Measurements from ENCODE around the gene TMEFF2.

TMEFF2 gene

GRCh38 chr2:191942739-191943103, 252.0 kb downstream of the TMEFF2 start:
- H3K4me3 ChIP-seq (ENCODE audit: control insufficient read depth, low read depth, low read length): no peak overlapping the region
- TF ChIP-seq CTCF (IDR thresholded peaks at IDR 0.05; ENCODE audit: control insufficient read depth, insufficient read depth, low read depth, low read length, missing control alignments): no peak
- DNase-seq (ENCODE audit: low read depth): no peak

GRCh38 chr2:191942090-191942738, 252.5 kb downstream of the TMEFF2 start:
- no peak overlapping the region for H3K4me3 ChIP-seq (ENCODE audit: control insufficient read depth, low read depth, low read length)
- DNase-seq (ENCODE audit: low read depth): no peak
- no peak for TF ChIP-seq CTCF (IDR thresholded peaks at IDR 0.05; ENCODE audit: control insufficient read depth, insufficient read depth, low read depth, low read length, missing control alignments)

GRCh38 chr2:191941376-191941929, 253.3 kb downstream of the TMEFF2 start:
- TF ChIP-seq CTCF (IDR thresholded peaks at IDR 0.05; ENCODE audit: control insufficient read depth, insufficient read depth, low read depth, low read length, missing control alignments): no peak
- no peak for DNase-seq (ENCODE audit: low read depth)
- H3K4me3 ChIP-seq (ENCODE audit: control insufficient read depth, low read depth, low read length): no peak overlapping the region

GRCh38 chr2:191938779-191939178, 256.0 kb downstream of the TMEFF2 start:
- no peak for DNase-seq (ENCODE audit: low read depth)
- TF ChIP-seq CTCF (IDR thresholded peaks at IDR 0.05; ENCODE audit: control insufficient read depth, insufficient read depth, low read depth, low read length, missing control alignments): no peak
- no peak overlapping the region for H3K4me3 ChIP-seq (ENCODE audit: control insufficient read depth, low read depth, low read length)

- no peak for TF ChIP-seq CTCF (IDR thresholded peaks at IDR 0.05; ENCODE audit: control insufficient read depth, insufficient read depth, low read depth, low read length, missing control alignments)
- DNase-seq (ENCODE audit: low read depth): no peak
- H3K4me3 ChIP-seq (ENCODE audit: control insufficient read depth, low read depth, low read length): no peak overlapping the region
Measured at GRCh38 chr2:191936882-191937405, 257.8 kb downstream of the TMEFF2 start.

- no peak for DNase-seq (ENCODE audit: low read depth)
- no peak for TF ChIP-seq CTCF (IDR thresholded peaks at IDR 0.05; ENCODE audit: control insufficient read depth, insufficient read depth, low read depth, low read length, missing control alignments)
- no peak overlapping the region for H3K4me3 ChIP-seq (ENCODE audit: control insufficient read depth, low read depth, low read length)
Measured at GRCh38 chr2:191935247-191935646, 259.5 kb downstream of the TMEFF2 start.
